Activated CD8-positive, alpha-beta memory T cell treated with anti-CD3 and anti-CD28 coated beads, Interleukin-2, amount 10 ng/mL, durations not matched to agents 7 days and 5 days (primary cell): ENCODE measurements around the gene URGCP. TPM values are rescaled to one million over a fixed set of nuclear protein-coding genes. Genes with fewer than 3 reads are reported as not detected.
A peak's percentile ranks its signal among the peaks of the same experiment; 100 is the strongest.

ENCODE experiments used
- ATAC-seq: fragments of 150-1000 bp; cut with Tn5 transposase; one replicate; pipeline ENCODE4 v1.10.0; 2021; ENCODE audit warnings: moderate library complexity
- CTCF ChIA-PET: fragments of 350-600 bp; sonication (Branson Sonifier 250); formaldehyde crosslinking; loops from one replicate; lab custom pipeline; 2021; ENCODE audit warnings: antibody characterized with exemption; lab: Charles Lee
- DNase-seq: peaks from one replicate; pipeline ENCODE4 v3.0.0-alpha.2; 2020
- H3K27ac Mint-ChIP-seq: one replicate; pipeline ENCODE4 v1.8.0; 2021; ENCODE audit warnings: mild to moderate bottlenecking, mixed read lengths
- H3K27me3 Mint-ChIP-seq: one replicate; pipeline ENCODE4 v1.8.0; 2021; ENCODE audit warnings: mixed read lengths
- H3K36me3 Mint-ChIP-seq: one replicate; pipeline ENCODE4 v1.8.0; 2021; ENCODE audit warnings: mild to moderate bottlenecking, mixed read lengths
- H3K4me1 Mint-ChIP-seq: one replicate; pipeline ENCODE4 v1.8.0; 2021; ENCODE audit warnings: mixed read lengths
- H3K4me3 Mint-ChIP-seq: one replicate; pipeline ENCODE4 v1.8.0; 2021; ENCODE audit warnings: mild to moderate bottlenecking, moderate library complexity, mixed read lengths
- H3K9me3 Mint-ChIP-seq: one replicate; pipeline ENCODE4 v1.8.0; 2022; ENCODE audit warnings: low read depth, mixed read lengths
- total RNA-seq, 2 experiments: library from RNA; stranded (reverse); gene quantifications; one replicate each; pipeline ENCODE4 v1.2.3, GENCODE V29; 2021

URGCP gene
- total RNA-seq, 2 experiments from 2014 or later = 24.3 to 26.4 TPM

DNA sequence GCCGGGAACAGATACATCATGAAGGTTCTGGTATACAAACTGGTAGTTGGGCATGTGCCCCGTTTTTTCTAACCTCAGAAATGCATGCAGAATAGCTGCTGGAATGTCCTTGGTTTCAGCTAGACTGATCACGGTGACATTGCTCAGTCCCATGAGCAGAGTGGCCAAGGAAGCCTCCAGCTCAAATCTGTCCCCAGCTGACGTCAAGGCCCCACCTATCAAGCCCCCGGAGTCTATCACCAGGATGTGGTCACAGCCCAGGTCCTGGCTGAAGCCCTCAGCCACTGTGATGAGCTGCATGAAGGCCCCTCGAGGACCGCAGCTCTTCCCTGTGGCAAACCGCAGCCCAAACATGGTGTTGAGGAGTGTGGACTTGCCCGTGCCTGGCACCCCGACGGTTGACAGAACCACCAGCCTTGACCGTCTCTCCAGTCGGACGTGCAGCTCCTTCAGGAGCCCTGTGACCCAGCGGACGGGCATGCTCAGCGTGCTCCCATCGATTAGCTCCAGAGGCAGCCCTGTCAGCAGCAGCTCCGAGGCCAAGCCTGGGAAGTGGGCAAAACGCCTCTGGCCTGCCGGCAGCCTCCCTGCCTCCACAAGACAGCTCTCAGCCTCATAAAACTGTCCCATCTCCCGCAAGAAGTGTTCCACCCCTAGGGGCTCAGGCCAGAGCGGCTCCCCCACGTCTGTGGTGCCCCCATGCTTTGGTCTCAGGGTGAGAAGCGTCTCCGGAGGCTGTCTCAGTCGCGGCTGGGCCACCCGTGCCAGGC, 29.2 kb downstream of the URGCP start:
- CTCF ChIA-PET = interaction anchor here (1.1 kb wide), 1 partner anchor 17 kb away, joined by 3 read pairs; no protein-coding TSS in a partner anchor
- peaks cover 2% of the 10 kb centered on the region for H3K9me3 Mint-ChIP-seq

GRCh38 chr7:43876241-43876640, 30.2 kb downstream of the URGCP start:
- DNase-seq = no peak
- Mint-ChIP-seq H3K9me3 (peaks cover 2% of the 10 kb centered on the region), H3K27me3 (no peaks in the 10 kb centered on the region), H3K36me3 (peaks cover 32% of the 10 kb centered on the region), H3K4me1 (peaks cover 11% of the 10 kb centered on the region), H3K4me3 (no peak overlapping the region), H3K27ac (no peak overlapping the region)
- CTCF ChIA-PET = interaction anchor here (1.1 kb wide), 1 partner anchor 17 kb away, joined by 3 read pairs; no protein-coding TSS in a partner anchor
- ATAC-seq = no peak

More for the DNA sequence above, 29.2 kb downstream of the URGCP start:
- Mint-ChIP-seq H3K4me1 (peaks cover 11% of the 10 kb centered on the region), H3K27ac (no peak overlapping the region), H3K27me3 (no peaks in the 10 kb centered on the region), H3K4me3 (no peak overlapping the region), H3K36me3 (peaks cover 37% of the 10 kb centered on the region)
- ATAC-seq (peak; percentile 16), DNase-seq (peak; percentile 45)

DNA sequence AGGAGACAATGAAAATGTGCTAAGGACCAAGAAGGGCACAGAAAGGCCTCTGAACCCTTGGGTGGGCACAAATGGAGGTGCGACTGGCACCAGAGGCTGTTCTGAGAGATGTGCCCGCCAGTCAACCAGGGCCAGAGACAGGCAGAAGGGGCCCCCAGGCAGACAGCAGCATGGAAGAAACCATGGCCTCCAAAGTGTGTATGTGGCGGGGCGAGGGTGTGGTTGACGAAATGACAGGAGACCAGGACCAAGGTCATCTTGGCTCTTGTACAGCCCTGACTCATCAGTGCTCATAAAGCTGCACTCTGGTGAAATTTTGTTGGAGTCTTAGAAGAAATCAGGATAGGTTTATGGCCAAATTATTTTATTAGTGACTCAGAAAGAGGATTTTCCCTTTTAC, 33.1 kb downstream of the URGCP start:
- Mint-ChIP-seq H3K4me1 (peaks cover 25% of the 10 kb centered on the region), H3K27ac (no peak overlapping the region), H3K27me3 (no peaks in the 10 kb centered on the region), H3K9me3 (peaks cover 2% of the 10 kb centered on the region), H3K36me3 (peaks cover 25% of the 10 kb centered on the region), H3K4me3 (no peak overlapping the region)
- CTCF ChIA-PET = no interaction called here
- no peak for DNase-seq
- no peak for ATAC-seq

DNA sequence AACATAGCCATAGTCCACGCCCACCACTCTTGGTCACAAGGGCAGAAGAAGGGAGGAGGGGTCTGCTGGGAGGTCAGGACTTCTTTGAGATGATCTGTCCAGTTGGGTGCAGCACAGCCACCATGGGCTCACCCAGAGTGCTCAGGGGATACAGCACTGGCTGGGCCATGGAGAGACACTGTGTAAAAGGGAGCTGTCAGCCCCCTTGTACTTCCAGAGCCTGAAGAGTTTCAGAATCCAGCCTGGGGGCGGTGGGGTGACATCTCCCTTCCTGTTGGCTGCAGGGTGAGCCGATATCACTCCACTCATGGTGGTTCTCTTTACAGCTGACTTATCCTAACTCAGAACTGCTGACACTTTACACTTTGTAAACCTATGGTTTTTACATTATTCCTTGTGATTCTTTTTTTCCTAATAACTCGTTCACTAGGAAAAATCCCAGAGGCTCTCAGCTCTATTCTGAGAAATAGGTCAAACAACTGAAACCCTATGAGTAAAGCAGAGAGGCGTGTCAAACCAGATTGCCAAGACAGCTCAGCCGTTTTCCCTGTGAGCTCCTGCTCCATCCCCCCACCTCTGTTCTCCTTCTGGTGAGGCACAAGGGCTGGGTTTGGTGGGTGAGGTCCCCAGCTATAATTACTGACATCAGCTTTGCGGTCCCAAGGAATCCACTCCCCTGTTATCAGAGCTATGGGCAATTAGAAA, 33.8 kb downstream of the URGCP start:
- Mint-ChIP-seq H3K9me3 (peaks cover 2% of the 10 kb centered on the region), H3K36me3 (peaks cover 21% of the 10 kb centered on the region), H3K27me3 (no peaks in the 10 kb centered on the region), H3K4me3 (no peak overlapping the region), H3K4me1 (peaks cover 27% of the 10 kb centered on the region), H3K27ac (no peak overlapping the region)
- ATAC-seq (no peak), DNase-seq (no peak)
- CTCF ChIA-PET = no interaction called here

DNA sequence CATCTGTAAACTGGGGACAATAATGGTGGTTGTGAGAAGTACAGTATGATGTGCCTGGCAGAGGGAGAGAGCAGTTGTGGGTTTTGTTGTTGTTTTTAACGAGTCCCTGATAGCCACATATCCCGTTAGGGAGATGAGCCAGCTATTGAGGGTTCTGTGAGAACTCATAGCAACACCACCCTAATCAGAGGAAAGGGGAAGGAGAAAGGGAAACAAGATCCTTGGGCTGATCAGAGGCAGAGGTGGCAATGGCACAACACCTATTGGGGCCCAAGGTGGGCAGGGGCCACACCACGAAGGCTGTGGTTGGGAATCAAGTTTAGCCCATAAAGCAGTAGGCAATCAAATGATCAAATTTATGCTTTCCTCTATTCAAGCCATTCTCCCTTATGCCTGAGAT, 35.3 kb downstream of the URGCP start:
- Mint-ChIP-seq H3K36me3 (peaks cover 28% of the 10 kb centered on the region), H3K27me3 (no peaks in the 10 kb centered on the region), H3K9me3 (peaks cover 2% of the 10 kb centered on the region), H3K4me1 (peaks cover 21% of the 10 kb centered on the region), H3K27ac (no peak overlapping the region), H3K4me3 (no peak overlapping the region)
- CTCF ChIA-PET = no interaction called here
- DNase-seq (no peak), ATAC-seq (no peak)

DNA sequence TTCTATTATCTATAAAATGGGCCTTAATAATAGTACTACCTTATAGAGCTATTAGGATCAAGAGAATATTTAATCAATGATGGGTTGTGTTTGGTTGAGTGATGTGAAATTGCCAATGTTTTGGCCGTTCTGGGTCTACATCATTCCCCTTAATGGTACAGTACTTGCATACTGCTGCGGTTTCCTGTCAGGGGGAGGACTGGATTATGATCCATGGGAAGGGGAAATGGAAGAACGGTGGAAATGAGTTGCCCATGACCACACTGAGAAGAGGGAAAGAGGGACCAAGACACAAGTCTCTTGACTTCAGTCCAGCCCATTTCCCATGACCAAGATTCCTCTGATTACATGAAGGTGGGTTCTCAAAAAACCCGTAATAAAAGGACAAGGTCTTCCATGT, 36.1 kb downstream of the URGCP start:
- Mint-ChIP-seq H3K27ac (no peak overlapping the region), H3K4me1 (peaks cover 21% of the 10 kb centered on the region), H3K36me3 (peaks cover 28% of the 10 kb centered on the region), H3K27me3 (no peaks in the 10 kb centered on the region), H3K4me3 (no peak overlapping the region), H3K9me3 (peaks cover 2% of the 10 kb centered on the region)
- DNase-seq (no peak), ATAC-seq (no peak)
- CTCF ChIA-PET = interaction anchor here (2.0 kb wide), 1 partner anchor 31 kb away, joined by 6 read pairs; no protein-coding TSS in a partner anchor

GRCh38 chr7:43869867-43870240, 36.5 kb downstream of the URGCP start:
- peaks cover 2% of the 10 kb centered on the region for H3K9me3 Mint-ChIP-seq
- H3K36me3 Mint-ChIP-seq = peaks cover 28% of the 10 kb centered on the region
- H3K27ac Mint-ChIP-seq = peak overlapping the region; percentile 84
- ATAC-seq (no peak), DNase-seq (no peak)
- CTCF ChIA-PET = interaction anchor here (0.6 to 2.0 kb wide), 3 partner anchors 30 to 35 kb away, joined by 3 to 6 read pairs (median 4); no protein-coding TSS in a partner anchor
- peak overlapping the region; percentile 84 for H3K4me3 Mint-ChIP-seq
- H3K27me3 Mint-ChIP-seq = no peaks in the 10 kb centered on the region
- H3K4me1 Mint-ChIP-seq = peaks cover 21% of the 10 kb centered on the region

DNA sequence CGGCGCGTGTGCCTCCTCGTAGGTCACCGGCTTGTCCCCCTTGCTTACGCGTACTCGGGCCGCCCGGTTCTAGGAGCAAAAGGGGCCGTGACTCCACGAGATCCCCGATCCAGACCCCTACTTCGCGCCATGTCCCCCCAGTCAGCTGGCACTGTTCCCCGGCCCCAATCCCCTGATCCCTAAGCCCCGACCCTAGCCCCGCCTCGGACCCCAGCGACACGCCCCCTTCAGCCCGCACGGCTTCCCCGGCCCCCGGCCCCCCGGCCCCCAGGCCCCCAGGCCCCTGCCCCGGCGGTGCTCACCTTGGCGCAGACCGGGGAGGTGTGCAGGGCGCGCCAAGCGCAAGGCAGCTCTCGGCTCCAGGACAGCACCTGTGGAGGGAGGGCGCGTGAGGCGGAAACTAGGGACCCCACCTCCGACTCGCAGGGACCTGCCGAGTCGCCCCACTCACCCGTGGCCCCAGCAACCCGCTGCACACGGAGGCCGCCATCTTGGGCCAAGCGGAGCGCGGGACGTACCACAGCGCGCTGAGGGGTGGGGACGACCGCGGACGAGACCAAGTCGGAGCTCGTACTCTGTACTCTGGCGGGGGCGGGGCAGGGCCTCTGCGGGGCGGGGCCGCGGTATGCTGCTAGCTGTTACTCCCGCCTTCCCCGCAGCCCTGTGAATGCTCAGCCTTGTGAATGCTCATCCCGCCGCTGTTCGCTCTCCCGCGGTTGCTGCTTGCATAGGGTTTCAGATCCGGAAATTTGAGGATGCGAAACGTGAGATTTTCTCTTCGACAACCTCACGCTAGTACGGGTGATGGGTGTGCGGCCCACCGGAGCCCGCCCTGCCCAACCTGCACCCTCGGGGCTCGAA, 37.2 kb downstream of the URGCP start, which contains the start of gene MRPS24:
Gene MRPS24, minus strand, starts transcription at position 512 of the 861 bp plus-strand sequence. Its CDS starts 22 bp downstream, at position 490.
- ATAC-seq (peak; percentile 99), DNase-seq (peak; percentile 96)
- H3K27me3 Mint-ChIP-seq = no peaks in the 10 kb centered on the region
- H3K27ac Mint-ChIP-seq = peak within 1 kb of the TSS; percentile 84
- CTCF ChIA-PET = interaction anchor here (0.6 to 2.0 kb wide), 3 partner anchors 30 to 36 kb away, joined by 3 to 6 read pairs (median 4); no protein-coding TSS in a partner anchor
- peak within 1 kb of the TSS; percentile 84 for H3K4me3 Mint-ChIP-seq
- H3K9me3 Mint-ChIP-seq = peaks cover 2% of the 10 kb centered on the region
- peaks cover 27% of the 10 kb centered on the region for H3K36me3 Mint-ChIP-seq
- H3K4me1 Mint-ChIP-seq = peaks cover 21% of the 10 kb centered on the region

- H3K9me3 Mint-ChIP-seq = no peaks in the 10 kb centered on the region
- peaks cover 23% of the 10 kb centered on the region for H3K36me3 Mint-ChIP-seq
- peak overlapping the region; percentile 73 for H3K27ac Mint-ChIP-seq
- peak overlapping the region; percentile 84 for H3K4me3 Mint-ChIP-seq
- peaks cover under 1% of the 10 kb centered on the region for H3K27me3 Mint-ChIP-seq
- CTCF ChIA-PET = interaction anchor here (1.3 to 2.0 kb wide), 2 partner anchors 29 to 30 kb away, joined by 3 to 6 read pairs; no protein-coding TSS in a partner anchor
- DNase-seq = no peak
- ATAC-seq = no peak
- H3K4me1 Mint-ChIP-seq = peaks cover 21% of the 10 kb centered on the region
Measured at GRCh38 chr7:43868681-43869005, 37.8 kb downstream of the URGCP start.

- ATAC-seq (no peak), DNase-seq (no peak)
- H3K4me3 Mint-ChIP-seq = peak overlapping the region; percentile 84
- CTCF ChIA-PET = interaction anchor here (1.3 kb wide), 1 partner anchor 30 kb away, joined by 3 read pairs; no protein-coding TSS in a partner anchor
- H3K27me3 Mint-ChIP-seq = peaks cover 5% of the 10 kb centered on the region
- H3K9me3 Mint-ChIP-seq = no peaks in the 10 kb centered on the region
- peaks cover 22% of the 10 kb centered on the region for H3K36me3 Mint-ChIP-seq
- H3K4me1 Mint-ChIP-seq = peaks cover 21% of the 10 kb centered on the region
- H3K27ac Mint-ChIP-seq = no peak overlapping the region
Measured at GRCh38 chr7:43868181-43868580, 38.2 kb downstream of the URGCP start.

DNA sequence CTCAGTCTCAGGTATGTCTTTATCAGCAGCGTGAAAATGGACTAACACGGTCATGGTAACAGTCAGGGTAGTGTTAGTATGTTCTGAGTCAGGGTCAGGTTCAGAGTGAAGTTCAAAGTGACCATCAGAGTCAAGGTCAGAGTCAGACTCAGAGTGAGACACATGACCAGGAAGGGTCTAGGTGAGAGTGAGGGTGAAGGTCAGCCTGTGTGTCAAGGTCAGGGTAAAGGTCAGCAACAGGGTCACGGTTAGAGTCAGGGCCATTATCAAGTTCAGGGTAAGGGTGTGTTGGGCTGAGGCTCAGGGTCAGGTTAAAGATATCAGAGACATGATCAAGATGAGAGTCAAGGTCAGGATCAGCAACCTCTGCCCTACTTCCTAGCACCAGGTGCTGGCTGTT, 41.1 kb downstream of the URGCP start:
- Mint-ChIP-seq H3K36me3 (peaks cover 22% of the 10 kb centered on the region), H3K4me1 (peaks cover 20% of the 10 kb centered on the region), H3K4me3 (no peak overlapping the region), H3K9me3 (no peaks in the 10 kb centered on the region), H3K27ac (no peak overlapping the region), H3K27me3 (peaks cover 17% of the 10 kb centered on the region)
- ATAC-seq (no peak), DNase-seq (no peak)
- CTCF ChIA-PET = no interaction called here

DNA sequence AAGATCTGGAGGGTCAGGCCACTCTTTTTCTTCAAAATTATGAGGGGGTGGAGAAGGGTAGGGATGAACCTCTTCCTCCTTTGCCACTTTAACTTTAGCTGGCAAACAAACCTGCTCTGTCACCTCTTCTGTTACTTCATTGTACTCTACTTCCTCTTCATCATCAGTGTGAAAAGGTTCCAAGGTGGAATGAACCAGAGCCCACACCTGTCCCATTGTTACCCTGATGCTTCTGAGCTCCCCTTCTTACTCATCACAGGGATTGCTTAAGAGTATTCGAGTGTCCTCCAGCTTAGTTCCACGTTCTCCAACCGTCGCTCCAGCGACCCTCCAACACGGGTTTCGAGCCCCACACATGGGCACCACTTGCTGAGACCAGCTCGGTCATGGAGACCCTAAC, 42.3 kb downstream of the URGCP start:
- Mint-ChIP-seq H3K4me3 (no peak overlapping the region), H3K4me1 (peaks cover 13% of the 10 kb centered on the region), H3K27ac (no peak overlapping the region), H3K36me3 (peaks cover 20% of the 10 kb centered on the region), H3K9me3 (no peaks in the 10 kb centered on the region), H3K27me3 (peaks cover 17% of the 10 kb centered on the region)
- DNase-seq (no peak), ATAC-seq (no peak)
- CTCF ChIA-PET = interaction anchor here (1.3 kb wide), 1 partner anchor 25 kb away, joined by 3 read pairs; no protein-coding TSS in a partner anchor

GRCh38 chr7:43856996-43857395, 49.4 kb downstream of the URGCP start:
- CTCF ChIA-PET = no interaction called here
- H3K27ac Mint-ChIP-seq = no peak overlapping the region
- no peaks in the 10 kb centered on the region for H3K4me1 Mint-ChIP-seq
- no peaks in the 10 kb centered on the region for H3K9me3 Mint-ChIP-seq
- no peak overlapping the region for H3K4me3 Mint-ChIP-seq
- peaks cover 7% of the 10 kb centered on the region for H3K27me3 Mint-ChIP-seq
- H3K36me3 Mint-ChIP-seq = no peaks in the 10 kb centered on the region
- ATAC-seq (no peak), DNase-seq (no peak)
